Endothelial cell of umbilical vein (primary cell): Measurements from ENCODE around the gene KIFAP3. TPM values are rescaled to one million over a fixed set of nuclear protein-coding genes. Genes with fewer than 3 reads are reported as not detected.

ENCODE experiments used
- BruUV-seq: library from RNA; stranded (reverse); fragments of 400-500 nt; replicated peaks from 2 replicates; lab custom pipeline; 2021; lab: Mats Ljungman, UMichigan
- CTCF ChIA-PET: fragments of 300-600, 350-600 bp; sonication (Branson Sonifier 250); formaldehyde crosslinking; loops from one replicate; lab custom pipeline; 2021; ENCODE audit warnings: antibody characterized with exemption, inconsistent platforms; lab: Charles Lee
- POLR2A ChIA-PET: fragments of 300-600, 350-600 bp; sonication (Branson Sonifier 250); formaldehyde crosslinking; loops from one replicate; lab custom pipeline; 2021; ENCODE audit warnings: antibody characterized with exemption, inconsistent platforms; lab: Charles Lee
- DNase-seq: peaks from one replicate; pipeline ENCODE4 v3.0.0-alpha.2; 2011; ENCODE audit warnings: low read depth, low spot score
- FAIRE-seq: peaks from 2 replicates; lab custom pipeline; 2011; peaks lifted over from hg19 to GRCh38; lab: Jason Lieb, UNC
- H2AFZ ChIP-seq: 2 replicates; pipeline ENCODE4 v1.6.0; 2012; ENCODE audit warnings: low read depth, low read length, control low read depth, inconsistent platforms
- H3K27ac ChIP-seq: 2 replicates; pipeline ENCODE4 v1.5.1; 2011; ENCODE audit warnings: low read depth, mild to moderate bottlenecking, control low read depth, low read length, moderate library complexity; ENCODE audit not compliant: insufficient read depth
- H3K27me3 ChIP-seq, 2 experiments: 2 replicates each; pipeline versions ENCODE4 v1.6.0 to v1.6.1; 2011; ENCODE audit warnings: low read length in 2 of 2, mixed read lengths in 1 of 2; ENCODE audit not compliant: control insufficient read depth in 2 of 2, insufficient read depth in 2 of 2
- H3K36me3 ChIP-seq, 2 experiments: 2 replicates in 1 of 2; 3 replicates in 1 of 2; pipeline ENCODE4 v1.5.1; 2011; ENCODE audit warnings: low read length in 2 of 2, mild to moderate bottlenecking in 1 of 2, moderate library complexity in 1 of 2; ENCODE audit not compliant: control insufficient read depth in 2 of 2, insufficient read depth in 2 of 2; ENCODE audit errors: extremely low read depth in 1 of 2
- H3K4me1 ChIP-seq: 3 replicates; pipeline ENCODE4 v1.5.1; 2011; ENCODE audit warnings: mild to moderate bottlenecking, low read length; ENCODE audit not compliant: control insufficient read depth, insufficient read depth; ENCODE audit errors: extremely low read depth
- H3K4me2 ChIP-seq: 2 replicates; pipeline ENCODE4 v1.6.1; 2011; ENCODE audit warnings: low read length, control low read depth, mixed read lengths; ENCODE audit not compliant: insufficient read depth
- H3K4me3 ChIP-seq, 3 experiments: fragments of 200-600 bp in 1 of 3; sonication (generic), shearing (Covaris generic) in 1 of 3; replicated peaks in 1 of 3; 2 replicates each; pipeline ENCODE4 v1.5.1; 2011 to 2016; ENCODE audit warnings: control low read depth in 3 of 3, low read length in 3 of 3, mild to moderate bottlenecking in 2 of 3, inconsistent platforms in 1 of 3, low read depth in 1 of 3, moderate library complexity in 1 of 3; ENCODE audit not compliant: insufficient read depth in 1 of 3
- H3K79me2 ChIP-seq: 2 replicates; pipeline ENCODE4 v1.6.0; 2012; ENCODE audit warnings: low read length, inconsistent platforms; ENCODE audit not compliant: control insufficient read depth, insufficient read depth
- H3K9ac ChIP-seq: replicated peaks from 2 replicates; pipeline ENCODE3; 2011; ENCODE audit warnings: low read length, control low read depth; ENCODE audit not compliant: insufficient read depth; ENCODE audit errors: extremely low read depth
- H3K9me1 ChIP-seq: replicated peaks from 3 replicates; pipeline ENCODE4 v1.6.0; 2011; ENCODE audit warnings: mild to moderate bottlenecking, low read length; ENCODE audit not compliant: control insufficient read depth, insufficient read depth; ENCODE audit errors: extremely low read depth
- H3K9me3 ChIP-seq: replicated peaks from 2 replicates; pipeline ENCODE4 v1.5.1; 2012; ENCODE audit warnings: low read length, inconsistent platforms; ENCODE audit not compliant: control insufficient read depth, insufficient read depth
- H4K20me1 ChIP-seq: replicated peaks from 2 replicates; pipeline ENCODE3; 2011; ENCODE audit warnings: mild to moderate bottlenecking, low read length; ENCODE audit not compliant: control insufficient read depth, insufficient read depth; ENCODE audit errors: extremely low read depth
- CTCF ChIP-seq, 2 donors: IDR thresholded peaks; 1 replicate in 1 of 2; 2 replicates in 1 of 2; pipeline ENCODE4 v1.5.1; 2011; ENCODE audit warnings: low read length in 2 of 2, mild to moderate bottlenecking in 2 of 2, moderate library complexity in 2 of 2, control low read depth in 1 of 2, inconsistent platforms in 1 of 2, low read depth in 1 of 2; ENCODE audit not compliant: insufficient read depth in 1 of 2; ENCODE audit errors: extremely low read depth in 1 of 2
- EZH2 ChIP-seq: IDR thresholded peaks from 2 replicates; pipeline ENCODE4 v1.6.1; 2012; ENCODE audit warnings: borderline replicate concordance, low read depth, mild to moderate bottlenecking, moderate library complexity, low read length, inconsistent platforms; ENCODE audit not compliant: severe bottlenecking
- FOS ChIP-seq: IDR thresholded peaks from 2 replicates; pipeline ENCODE4 v1.6.1; 2011; ENCODE audit warnings: mild to moderate bottlenecking, low read length, moderate library complexity, borderline replicate concordance; ENCODE audit not compliant: insufficient read depth
- JUN ChIP-seq: IDR thresholded peaks from 2 replicates; pipeline ENCODE4 v1.6.1; 2011; ENCODE audit warnings: borderline replicate concordance, low read depth; ENCODE audit not compliant: insufficient read length, insufficient read depth
- MYC ChIP-seq: IDR thresholded peaks from one replicate; pipeline ENCODE4 v1.6.1; 2011; ENCODE audit warnings: mild to moderate bottlenecking, low read depth, low read length
- POLR2A ChIP-seq: IDR thresholded peaks from 2 replicates; pipeline ENCODE4 v1.6.1; 2012; ENCODE audit warnings: low read depth, mild to moderate bottlenecking, control low read depth, low read length
- dilution Hi-C: fragments of 300-500 bp; cut with MboI; formaldehyde crosslinking; loops from one replicate; pipeline ENCODE4 v1.15.0; 2019; ENCODE audit warnings: low sequenced_read_pairs; ENCODE audit not compliant: extremely low pct_ligation_motif_present
- intact Hi-C: fragments of 100-400 bp; cut with micrococcal nuclease; formaldehyde crosslinking; loops from one replicate; pipeline ENCODE4 v1.10.0; 2022
- polyA plus RNA-seq, 4 experiments: library from polyadenylated mRNA; depleted of rRNA in 3 of 4; stranded (reverse) in 3 of 4; unstranded in 1 of 4; fragments of >200 nt; gene quantifications; 2 replicates each; pipeline versions ENCODE4 v1.2.1 to v1.2.3, GENCODE V29; 2011 to 2012; ENCODE audit warnings: missing spikeins in 1 of 4
- total RNA-seq: library from RNA; stranded (reverse); gene quantifications from 2 replicates; pipeline ENCODE4 v1.2.3, GENCODE V29; 2021

Gene KIFAP3
- total and polyA plus RNA-seq, 2 donors (not counting 3 experiments of a cell fraction or from before 2014, with no cell fraction given): 6.4 to 17.5 TPM

- ChIA-PET CTCF (no interaction called here), POLR2A (no interaction called here)
- intact Hi-C loops: no loop called here
- BruUV-seq: no TSS peak
- no peak overlapping the region for H3K27ac ChIP-seq
- H3K36me3 ChIP-seq: no peaks in the 10 kb centered on the region
- H3K9me1 ChIP-seq: no peaks in the 10 kb centered on the region
- no peaks in the 10 kb centered on the region for H3K27me3 ChIP-seq
- no peak overlapping the region for H3K4me2 ChIP-seq
- dilution Hi-C loops: no loop called here
- H4K20me1 ChIP-seq: no peaks in the 10 kb centered on the region
- no peak overlapping the region for H3K4me3 ChIP-seq
- no peak overlapping the region for H3K9ac ChIP-seq
- no peak for DNase-seq
- no peaks in the 10 kb centered on the region for H3K79me2 ChIP-seq
- H2AFZ ChIP-seq: no peak overlapping the region
- no peak for FAIRE-seq
- TF ChIP-seq POLR2A: no peak
- no peak for TF ChIP-seq CTCF (IDR thresholded peaks at IDR 0.05; ENCODE audit: extremely low read depth in 1 of 2, insufficient read depth in 1 of 2, low read depth in 1 of 2, low read length in 2 of 2)
- no peak for TF ChIP-seq EZH2
- no peak for TF ChIP-seq MYC
- TF ChIP-seq JUN: no peak
- TF ChIP-seq FOS: no peak
- no peaks in the 10 kb centered on the region for H3K9me3 ChIP-seq
- H3K4me1 ChIP-seq: no peaks in the 10 kb centered on the region
Observed at GRCh38 chr1:170032531-170033280, 41.8 kb downstream of the KIFAP3 start.
